Ovary (tissue), 3 donors: ENCODE results near the gene PHKA1.

Experiments
- POLR2A ChIP-seq: fragments of 450-650 bp; IDR thresholded peaks from one replicate; pipeline ENCODE4 v1.6.1; 2017; ENCODE audit warnings: antibody characterized with exemption, mild to moderate bottlenecking, moderate library complexity
- TF ChIP-seq, protein P1 (sequence below), 3 donors: fragments of 450-650 bp in 2 of 3; fragments of 200-600 bp in 1 of 3; IDR thresholded peaks; one replicate each; pipeline versions ENCODE4 v1.5.1 to v1.8.0; 2016 to 2022; ENCODE audit warnings: antibody characterized with exemption in 3 of 3, mild to moderate bottlenecking in 1 of 3
- donor health status: DM: no; HTN: no; CAD: no.

- TF ChIP-seq, protein P1, sequence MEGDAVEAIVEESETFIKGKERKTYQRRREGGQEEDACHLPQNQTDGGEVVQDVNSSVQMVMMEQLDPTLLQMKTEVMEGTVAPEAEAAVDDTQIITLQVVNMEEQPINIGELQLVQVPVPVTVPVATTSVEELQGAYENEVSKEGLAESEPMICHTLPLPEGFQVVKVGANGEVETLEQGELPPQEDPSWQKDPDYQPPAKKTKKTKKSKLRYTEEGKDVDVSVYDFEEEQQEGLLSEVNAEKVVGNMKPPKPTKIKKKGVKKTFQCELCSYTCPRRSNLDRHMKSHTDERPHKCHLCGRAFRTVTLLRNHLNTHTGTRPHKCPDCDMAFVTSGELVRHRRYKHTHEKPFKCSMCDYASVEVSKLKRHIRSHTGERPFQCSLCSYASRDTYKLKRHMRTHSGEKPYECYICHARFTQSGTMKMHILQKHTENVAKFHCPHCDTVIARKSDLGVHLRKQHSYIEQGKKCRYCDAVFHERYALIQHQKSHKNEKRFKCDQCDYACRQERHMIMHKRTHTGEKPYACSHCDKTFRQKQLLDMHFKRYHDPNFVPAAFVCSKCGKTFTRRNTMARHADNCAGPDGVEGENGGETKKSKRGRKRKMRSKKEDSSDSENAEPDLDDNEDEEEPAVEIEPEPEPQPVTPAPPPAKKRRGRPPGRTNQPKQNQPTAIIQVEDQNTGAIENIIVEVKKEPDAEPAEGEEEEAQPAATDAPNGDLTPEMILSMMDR (IDR thresholded peaks at IDR 0.05): no peak
- TF ChIP-seq POLR2A: no peak
These were observed 19.9 kb downstream of the PHKA1 start for GRCh38 chrX:72694170-72694569.
